Mesothelial cell of epicardium (in vitro differentiated cells): ENCODE measurements around the gene MEGF10. TPM values are rescaled to one million over a fixed set of nuclear protein-coding genes. Genes with fewer than 3 reads are reported as not detected.

Experiments used
- DNase-seq, 2 experiments: peaks; one replicate each; pipeline ENCODE4 v3.0.0; 2021; ENCODE audit warnings: low spot score in 2 of 2; ENCODE audit not compliant: unreplicated experiment in 2 of 2
- H3K27ac Mint-ChIP-seq: 2 replicates; pipeline ENCODE4 v1.8.0; 2021; ENCODE audit warnings: mixed read lengths
- H3K27me3 Mint-ChIP-seq: 2 replicates; pipeline ENCODE4 v1.8.0; 2021; ENCODE audit warnings: low read depth, mixed read lengths
- H3K36me3 Mint-ChIP-seq: 2 replicates; pipeline ENCODE4 v1.8.0; 2021; ENCODE audit warnings: mixed read lengths
- H3K4me1 Mint-ChIP-seq: 2 replicates; pipeline ENCODE4 v1.8.0; 2021; ENCODE audit warnings: mixed read lengths
- H3K4me3 Mint-ChIP-seq: 2 replicates; pipeline ENCODE4 v1.8.0; 2021; ENCODE audit warnings: mild to moderate bottlenecking, moderate library complexity, mixed read lengths
- H3K9me3 Mint-ChIP-seq: 2 replicates; pipeline ENCODE4 v1.8.0; 2021; ENCODE audit warnings: mixed read lengths
- total RNA-seq: library from RNA; stranded (reverse); gene quantifications from 3 replicates; pipeline ENCODE4 v1.2.1, GENCODE V29; 2021
- TF ChIP-seq, protein P1 (sequence below): fragments of 200-600 bp; sonication (generic); IDR thresholded peaks from one replicate; pipeline ENCODE4 v1.5.0; 2021; ENCODE audit warnings: antibody characterized with exemption; ENCODE audit not compliant: unreplicated experiment

MEGF10 gene
- total RNA-seq, 1 donor from 2014 or later = 3.0 TPM

DNA sequence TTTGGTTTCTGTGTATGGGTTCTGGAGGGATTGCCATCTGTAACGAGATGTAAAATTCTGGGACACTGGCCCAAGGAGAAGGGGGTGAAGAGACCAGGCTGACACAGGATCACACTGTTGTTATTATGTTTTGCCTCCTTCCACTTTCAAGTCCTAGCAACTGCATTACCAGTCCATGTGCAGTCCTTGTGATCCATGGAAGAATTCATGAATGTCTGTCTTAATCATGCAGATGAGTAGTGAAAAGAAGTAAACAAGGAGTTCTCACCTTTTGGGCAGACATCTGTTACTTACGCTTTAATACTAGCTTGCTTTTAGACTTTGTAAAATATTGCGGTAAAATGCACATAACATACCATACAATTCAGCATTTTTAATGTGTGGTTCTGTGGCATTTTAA is 18.3 kb downstream of the MEGF10 start:
- TF ChIP-seq, protein P1, sequence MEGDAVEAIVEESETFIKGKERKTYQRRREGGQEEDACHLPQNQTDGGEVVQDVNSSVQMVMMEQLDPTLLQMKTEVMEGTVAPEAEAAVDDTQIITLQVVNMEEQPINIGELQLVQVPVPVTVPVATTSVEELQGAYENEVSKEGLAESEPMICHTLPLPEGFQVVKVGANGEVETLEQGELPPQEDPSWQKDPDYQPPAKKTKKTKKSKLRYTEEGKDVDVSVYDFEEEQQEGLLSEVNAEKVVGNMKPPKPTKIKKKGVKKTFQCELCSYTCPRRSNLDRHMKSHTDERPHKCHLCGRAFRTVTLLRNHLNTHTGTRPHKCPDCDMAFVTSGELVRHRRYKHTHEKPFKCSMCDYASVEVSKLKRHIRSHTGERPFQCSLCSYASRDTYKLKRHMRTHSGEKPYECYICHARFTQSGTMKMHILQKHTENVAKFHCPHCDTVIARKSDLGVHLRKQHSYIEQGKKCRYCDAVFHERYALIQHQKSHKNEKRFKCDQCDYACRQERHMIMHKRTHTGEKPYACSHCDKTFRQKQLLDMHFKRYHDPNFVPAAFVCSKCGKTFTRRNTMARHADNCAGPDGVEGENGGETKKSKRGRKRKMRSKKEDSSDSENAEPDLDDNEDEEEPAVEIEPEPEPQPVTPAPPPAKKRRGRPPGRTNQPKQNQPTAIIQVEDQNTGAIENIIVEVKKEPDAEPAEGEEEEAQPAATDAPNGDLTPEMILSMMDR = no peak
- Mint-ChIP-seq H3K9me3 (peaks cover 4% of the 10 kb centered on the region), H3K4me3 (no peak overlapping the region), H3K4me1 (peaks cover 5% of the 10 kb centered on the region), H3K36me3 (no peaks in the 10 kb centered on the region), H3K27me3 (peaks cover 9% of the 10 kb centered on the region), H3K27ac (no peak overlapping the region)
- DNase-seq = no peak

GRCh38 chr5:127311349-127311748 is 20.8 kb downstream of the MEGF10 start:
- H3K27ac Mint-ChIP-seq = no peak overlapping the region

DNA sequence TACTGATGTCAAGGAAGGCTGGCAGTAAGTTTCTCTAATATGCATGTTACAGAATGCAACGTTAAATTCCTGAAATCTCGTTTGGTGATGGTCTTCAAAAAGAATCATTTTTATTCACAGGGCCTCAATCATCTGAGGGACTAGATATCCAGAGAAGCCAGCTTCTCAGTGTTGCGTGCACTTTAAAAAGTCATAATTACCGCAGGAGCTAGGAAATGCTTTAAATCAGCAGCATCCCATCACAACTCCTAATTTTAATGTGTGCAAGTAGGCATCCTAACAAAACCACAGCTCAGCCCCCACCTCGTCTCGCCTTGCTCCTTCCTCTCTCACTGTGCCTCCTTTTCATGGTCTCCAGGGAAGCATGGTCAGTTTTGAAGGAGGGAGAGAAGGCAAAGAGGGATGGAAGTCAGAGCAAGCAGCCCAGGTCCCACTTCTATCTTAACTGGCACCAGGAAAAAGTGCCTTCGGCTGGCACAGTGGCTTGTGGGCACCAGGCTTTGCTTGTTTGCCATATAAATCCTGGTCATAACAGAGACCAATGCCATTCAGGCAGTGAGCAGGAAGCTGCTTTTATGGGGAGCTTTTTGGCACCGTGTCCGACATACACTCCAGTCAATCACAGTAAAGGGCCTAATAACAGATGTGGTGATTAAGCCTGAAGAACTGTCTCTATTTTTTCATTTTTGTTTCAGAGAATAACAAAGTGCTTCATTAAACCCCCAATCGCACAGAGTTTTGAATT is 21.4 kb downstream of the MEGF10 start:
- Mint-ChIP-seq H3K27ac (no peak overlapping the region), H3K4me1 (peaks cover 5% of the 10 kb centered on the region), H3K36me3 (no peaks in the 10 kb centered on the region), H3K4me3 (no peak overlapping the region), H3K9me3 (peaks cover 4% of the 10 kb centered on the region), H3K27me3 (peaks cover 13% of the 10 kb centered on the region)
- DNase-seq = no peak
- TF ChIP-seq, protein P1 = no peak

More at GRCh38 chr5:127311349-127311748, 20.8 kb downstream of the MEGF10 start:
- no peaks in the 10 kb centered on the region for H3K36me3 Mint-ChIP-seq
- H3K4me1 Mint-ChIP-seq = peaks cover 5% of the 10 kb centered on the region
- TF ChIP-seq, protein P1 = no peak
- peaks cover 4% of the 10 kb centered on the region for H3K9me3 Mint-ChIP-seq
- DNase-seq = no peak
- peaks cover 13% of the 10 kb centered on the region for H3K27me3 Mint-ChIP-seq
- no peak overlapping the region for H3K4me3 Mint-ChIP-seq

DNA sequence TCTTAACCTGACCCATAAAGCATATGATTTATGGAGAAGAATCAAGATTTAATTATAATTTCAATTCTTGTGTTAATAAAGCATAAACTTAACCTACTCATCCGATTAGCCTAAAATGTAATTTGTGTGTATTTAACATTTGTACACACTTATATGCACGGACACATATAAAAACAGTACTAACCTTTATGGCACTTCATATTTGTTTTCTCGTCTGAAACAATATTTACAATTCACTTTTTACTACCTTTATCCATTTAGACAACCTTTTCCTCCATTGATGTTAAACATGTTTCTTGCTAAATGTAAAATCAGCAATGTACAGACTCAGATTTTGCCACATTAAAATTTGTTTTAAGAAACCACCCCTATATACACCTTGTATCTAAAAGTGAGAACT is 22.8 kb downstream of the MEGF10 start:
- Mint-ChIP-seq H3K9me3 (no peaks in the 10 kb centered on the region), H3K4me3 (no peak overlapping the region), H3K27me3 (peaks cover 10% of the 10 kb centered on the region), H3K36me3 (no peaks in the 10 kb centered on the region), H3K27ac (no peak overlapping the region), H3K4me1 (peaks cover 5% of the 10 kb centered on the region)
- DNase-seq = no peak
- TF ChIP-seq, protein P1 = no peak

GRCh38 chr5:127313847-127314473 is 23.4 kb downstream of the MEGF10 start:
- TF ChIP-seq, protein P1 = peak; percentile 40
- no peaks in the 10 kb centered on the region for H3K9me3 Mint-ChIP-seq
- DNase-seq = peak in 1 of 2 experiments; percentile 52
- no peak overlapping the region for H3K27ac Mint-ChIP-seq
- peaks cover 10% of the 10 kb centered on the region for H3K27me3 Mint-ChIP-seq
- H3K36me3 Mint-ChIP-seq = no peaks in the 10 kb centered on the region
- peaks cover 5% of the 10 kb centered on the region for H3K4me1 Mint-ChIP-seq
- no peak overlapping the region for H3K4me3 Mint-ChIP-seq
